ENCODE results near the gene CDH23.

DNA sequence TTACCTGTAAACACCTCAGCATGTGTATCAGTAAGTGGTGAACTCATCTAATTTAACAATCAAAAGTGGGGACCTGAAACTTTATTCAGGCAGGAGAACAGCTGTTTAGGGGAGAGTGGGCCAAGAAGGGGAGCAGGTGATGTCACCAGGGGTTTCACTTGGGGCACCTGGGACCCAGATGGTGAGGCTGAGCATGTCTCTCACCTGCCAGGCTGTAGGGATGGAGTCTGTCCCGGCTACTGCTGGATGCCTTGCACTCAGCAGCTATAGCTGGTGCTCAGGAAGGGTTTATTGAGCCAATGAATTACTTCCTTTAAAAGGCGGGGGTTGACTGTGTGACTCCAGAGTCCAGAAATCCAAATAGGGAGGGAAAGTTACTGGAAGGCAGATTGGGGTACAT is 23.0 kb downstream of the CDH23 start:
- no peak for TF ChIP-seq POLR2A (IDR thresholded peaks at IDR 0.05)
- TF ChIP-seq CTCF (IDR thresholded peaks at IDR 0.05) = no peak
